Measurements from ENCODE around the gene PARVB. TPM values are rescaled to one million over a fixed set of nuclear protein-coding genes. Genes with fewer than 3 reads are reported as not detected.

PARVB gene
- total and polyA plus RNA-seq, 3 experiments from 2014 or later = 6.2 to 84.3 (median 82.1) TPM

GRCh38 chr22:44025171-44026065 lies 1.3 kb downstream of the PARVB start:
- Histone ChIP-seq H3K9me3 (ENCODE audit: low read length) (no peaks in the 10 kb centered on the region), H3K36me3 (ENCODE audit: insufficient read depth, low read length) (no peaks in the 10 kb centered on the region), H3K4me1 (ENCODE audit: insufficient read depth, low read length) (peaks cover 17% of the 10 kb centered on the region), H3K4me3 (ENCODE audit: low read length) (peak overlapping the region; percentile 17), H3K27ac (ENCODE audit: low read depth, low read length) (peak overlapping the region; percentile 67), H3K27me3 (ENCODE audit: insufficient read depth, low read length, poor library complexity, severe bottlenecking) (no peaks in the 10 kb centered on the region)
- DNase-seq = no peak
- H3K4me1 Mint-ChIP-seq = peaks cover 30 to 48% (median 33%) of the 10 kb centered on the region in 3 donors
- ChIA-PET CTCF (no interaction called here), POLR2A (no interaction called here)
- peak overlapping the region in 7 of 8 donors; percentile 61 to 97 (median 95) for H3K27ac Mint-ChIP-seq
- H3K9me3 Mint-ChIP-seq = no peaks in the 10 kb centered on the region
- peak overlapping the region; percentile 74 to 85 (median 80) for H3K4me3 Mint-ChIP-seq
- H3K27me3 Mint-ChIP-seq = no peaks in the 10 kb centered on the region
- H3K36me3 Mint-ChIP-seq = peaks cover 0 to 1% (median 0%) of the 10 kb centered on the region in 3 donors

DNA sequence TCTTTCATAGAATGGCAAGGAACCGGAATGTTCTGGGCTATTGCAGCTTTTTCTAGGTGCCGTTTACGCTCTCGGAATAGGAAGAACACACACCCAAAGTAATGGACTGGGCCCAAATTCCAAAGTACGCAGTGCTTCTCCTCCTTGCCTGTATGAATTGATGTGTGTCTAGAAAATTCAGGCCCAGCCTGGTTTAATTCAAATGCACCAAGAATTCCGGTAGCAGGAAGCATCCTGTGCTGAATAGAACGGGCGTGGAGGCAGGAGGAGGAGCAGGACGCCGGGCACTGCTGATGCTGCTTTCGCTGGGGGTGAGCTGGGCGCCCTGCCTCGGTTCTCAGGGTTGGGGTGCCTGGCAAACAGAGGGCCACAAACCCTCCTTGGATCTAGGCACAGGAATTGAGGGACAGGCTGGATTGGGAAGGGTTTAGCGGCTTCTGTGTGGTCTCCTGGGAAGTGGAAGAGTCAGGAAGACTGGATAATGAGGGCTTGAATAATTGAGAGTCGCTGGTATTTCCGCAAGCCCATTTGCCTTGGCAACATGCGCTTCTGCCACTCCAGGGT lies 2.0 kb downstream of the PARVB start:
- peaks cover 31 to 54% (median 34%) of the 10 kb centered on the region in 3 donors for H3K4me1 Mint-ChIP-seq
- ChIA-PET POLR2A (interaction anchor here (0.6 kb wide), 1 partner anchor 33 kb away, joined by 3 read pairs; no protein-coding TSS in a partner anchor), CTCF (interaction anchor here (1.0 to 1.4 kb wide), 2 partner anchors 33 to 541 kb away, joined by 3 to 5 read pairs; no protein-coding TSS in a partner anchor)
- no peaks in the 10 kb centered on the region for H3K27me3 Mint-ChIP-seq
- H3K9me3 Mint-ChIP-seq = no peaks in the 10 kb centered on the region
- peaks cover 0 to 1% (median 0%) of the 10 kb centered on the region in 3 donors for H3K36me3 Mint-ChIP-seq
- peak overlapping the region; percentile 67 for H3K27ac ChIP-seq (ENCODE audit: low read depth, low read length)
- peaks cover 22% of the 10 kb centered on the region for H3K4me1 ChIP-seq (ENCODE audit: insufficient read depth, low read length)
- no peaks in the 10 kb centered on the region for H3K9me3 ChIP-seq (ENCODE audit: low read length)
- no peak overlapping the region for H3K4me3 ChIP-seq (ENCODE audit: low read length)
- H3K27ac Mint-ChIP-seq = peak overlapping the region; percentile 84 to 97 (median 95)
- DNase-seq = no peak
- H3K4me3 Mint-ChIP-seq = peak overlapping the region; percentile 78 to 85 (median 81)
- no peaks in the 10 kb centered on the region for H3K36me3 ChIP-seq (ENCODE audit: insufficient read depth, low read length)
- no peaks in the 10 kb centered on the region for H3K27me3 ChIP-seq (ENCODE audit: insufficient read depth, low read length, poor library complexity, severe bottlenecking)

- peak overlapping the region; percentile 47 for H3K4me3 ChIP-seq (ENCODE audit: low read length)
- H3K4me1 ChIP-seq (ENCODE audit: insufficient read depth, low read length) = peaks cover 22% of the 10 kb centered on the region
- H3K9me3 ChIP-seq (ENCODE audit: low read length) = no peaks in the 10 kb centered on the region
- POLR2A ChIA-PET = interaction anchor here (0.5 to 0.6 kb wide), 2 partner anchors 33 to 1220 kb away, joined by 3 read pairs; no protein-coding TSS in a partner anchor
- Mint-ChIP-seq H3K9me3 (no peaks in the 10 kb centered on the region), H3K36me3 (peaks cover 0 to 1% (median 0%) of the 10 kb centered on the region in 3 donors), H3K4me1 (peaks cover 37 to 62% (median 41%) of the 10 kb centered on the region in 3 donors), H3K4me3 (peak overlapping the region; percentile 68 to 84 (median 78)), H3K27me3 (peaks cover 0 to 2% of the 10 kb centered on the region in 2 donors), H3K27ac (peak overlapping the region; percentile 84 to 97 (median 95))
- H3K36me3 ChIP-seq (ENCODE audit: insufficient read depth, low read length) = no peaks in the 10 kb centered on the region
- CTCF ChIA-PET = interaction anchor here (1.0 to 1.4 kb wide), 3 partner anchors 10 to 540 kb away, joined by 3 to 6 read pairs (median 5); no protein-coding TSS in a partner anchor
- no peaks in the 10 kb centered on the region for H3K27me3 ChIP-seq (ENCODE audit: insufficient read depth, low read length, poor library complexity, severe bottlenecking)
- peak; percentile 22 to 81 (median 59) for DNase-seq
- H3K27ac ChIP-seq (ENCODE audit: low read depth, low read length) = peak overlapping the region; percentile 82
Measured at GRCh38 chr22:44026630-44027511, 2.8 kb downstream of the PARVB start.

GRCh38 chr22:44028091-44028490 lies 4.0 kb downstream of the PARVB start:
- H3K36me3 Mint-ChIP-seq = peaks cover 0 to 1% (median 0%) of the 10 kb centered on the region in 3 donors
- peak overlapping the region in 2 of 7 donors; percentile 11 to 74 for H3K4me3 Mint-ChIP-seq
- peak overlapping the region in 6 of 8 donors; percentile 10 to 91 (median 64) for H3K27ac Mint-ChIP-seq
- H3K4me1 Mint-ChIP-seq = peaks cover 37 to 64% (median 41%) of the 10 kb centered on the region in 3 donors
- no peaks in the 10 kb centered on the region for H3K36me3 ChIP-seq (ENCODE audit: insufficient read depth, low read length)
- H3K9me3 ChIP-seq (ENCODE audit: low read length) = no peaks in the 10 kb centered on the region
- CTCF ChIA-PET = interaction anchor here (1.3 to 1.7 kb wide), 3 partner anchors 9 to 35 kb away, joined by 3 to 6 read pairs (median 6); no protein-coding TSS in a partner anchor
- H3K27ac ChIP-seq (ENCODE audit: low read depth, low read length) = no peak overlapping the region
- H3K4me3 ChIP-seq (ENCODE audit: low read length) = no peak overlapping the region
- DNase-seq = no peak
- H3K4me1 ChIP-seq (ENCODE audit: insufficient read depth, low read length) = peaks cover 22% of the 10 kb centered on the region
- no peaks in the 10 kb centered on the region for H3K9me3 Mint-ChIP-seq
- H3K27me3 ChIP-seq (ENCODE audit: insufficient read depth, low read length, poor library complexity, severe bottlenecking) = no peaks in the 10 kb centered on the region
- POLR2A ChIA-PET = no interaction called here
- H3K27me3 Mint-ChIP-seq = peaks cover 0 to 2% of the 10 kb centered on the region in 2 donors

- Histone ChIP-seq H3K27me3 (ENCODE audit: insufficient read depth, low read length, poor library complexity, severe bottlenecking) (no peaks in the 10 kb centered on the region), H3K36me3 (ENCODE audit: insufficient read depth, low read length) (no peaks in the 10 kb centered on the region), H3K4me1 (ENCODE audit: insufficient read depth, low read length) (peaks cover 22% of the 10 kb centered on the region), H3K4me3 (ENCODE audit: low read length) (no peak overlapping the region), H3K27ac (ENCODE audit: low read depth, low read length) (no peak overlapping the region), H3K9me3 (ENCODE audit: low read length) (no peaks in the 10 kb centered on the region)
- Mint-ChIP-seq H3K9me3 (no peaks in the 10 kb centered on the region), H3K36me3 (peaks cover 0 to 1% (median 0%) of the 10 kb centered on the region in 3 donors), H3K27me3 (peaks cover 0 to 2% of the 10 kb centered on the region in 2 donors), H3K4me1 (peaks cover 34 to 58% (median 41%) of the 10 kb centered on the region in 3 donors), H3K27ac (peak overlapping the region in 6 of 8 donors; percentile 32 to 78 (median 55)), H3K4me3 (no peak overlapping the region)
- DNase-seq = no peak
- POLR2A ChIA-PET = no interaction called here
- CTCF ChIA-PET = interaction anchor here (1.3 to 1.7 kb wide), 2 partner anchors 19 to 36 kb away, joined by 3 to 6 read pairs; no protein-coding TSS in a partner anchor
Measured at GRCh38 chr22:44029069-44029468, 5.0 kb downstream of the PARVB start.

GRCh38 chr22:44030051-44030701 lies 6.1 kb downstream of the PARVB start:
- no peaks in the 10 kb centered on the region for H3K9me3 ChIP-seq (ENCODE audit: low read length)

GRCh38 chr22:44030702-44031082 lies 6.6 kb downstream of the PARVB start:
- Histone ChIP-seq H3K4me3 (ENCODE audit: low read length) (no peak overlapping the region), H3K27me3 (ENCODE audit: insufficient read depth, low read length, poor library complexity, severe bottlenecking) (no peaks in the 10 kb centered on the region), H3K36me3 (ENCODE audit: insufficient read depth, low read length) (no peaks in the 10 kb centered on the region), H3K27ac (ENCODE audit: low read depth, low read length) (no peak overlapping the region), H3K9me3 (ENCODE audit: low read length) (no peaks in the 10 kb centered on the region), H3K4me1 (ENCODE audit: insufficient read depth, low read length) (peaks cover 13% of the 10 kb centered on the region)
- no peak for DNase-seq
- Mint-ChIP-seq H3K9me3 (no peaks in the 10 kb centered on the region), H3K36me3 (no peaks in the 10 kb centered on the region), H3K4me3 (no peak overlapping the region), H3K27me3 (peaks cover 0 to 2% of the 10 kb centered on the region in 2 donors), H3K4me1 (peaks cover 27 to 47% (median 31%) of the 10 kb centered on the region in 3 donors), H3K27ac (peak overlapping the region in 7 of 8 donors; percentile 26 to 86 (median 60))
- CTCF ChIA-PET = interaction anchor here (1.1 kb wide), 1 partner anchor 37 kb away, joined by 3 read pairs; no protein-coding TSS in a partner anchor
- POLR2A ChIA-PET = no interaction called here

More at GRCh38 chr22:44030051-44030701, 6.1 kb downstream of the PARVB start:
- Histone ChIP-seq H3K4me1 (ENCODE audit: insufficient read depth, low read length) (peaks cover 18% of the 10 kb centered on the region), H3K36me3 (ENCODE audit: insufficient read depth, low read length) (no peaks in the 10 kb centered on the region), H3K4me3 (ENCODE audit: low read length) (no peak overlapping the region), H3K27me3 (ENCODE audit: insufficient read depth, low read length, poor library complexity, severe bottlenecking) (no peaks in the 10 kb centered on the region), H3K27ac (ENCODE audit: low read depth, low read length) (no peak overlapping the region)
- CTCF ChIA-PET = interaction anchor here (1.1 kb wide), 1 partner anchor 37 kb away, joined by 3 read pairs; no protein-coding TSS in a partner anchor
- DNase-seq = no peak
- Mint-ChIP-seq H3K4me1 (peaks cover 30 to 52% (median 36%) of the 10 kb centered on the region in 3 donors), H3K9me3 (no peaks in the 10 kb centered on the region), H3K27ac (peak overlapping the region in 3 of 8 donors; percentile 26 to 86 (median 29)), H3K27me3 (peaks cover 0 to 2% of the 10 kb centered on the region in 2 donors), H3K4me3 (no peak overlapping the region), H3K36me3 (no peaks in the 10 kb centered on the region)
- POLR2A ChIA-PET = no interaction called here
